HUES64 (cell line): ENCODE measurements around the gene TSPAN15.

Source experiments
- H3K27ac ChIP-seq: 2 replicates; pipeline ENCODE4 v1.7.0; 2013; ENCODE audit warnings: low read depth, low read length, inconsistent platforms
- H3K27me3 ChIP-seq: 2 replicates; pipeline ENCODE4 v1.6.1; 2013; ENCODE audit warnings: mild to moderate bottlenecking, low read length; ENCODE audit not compliant: insufficient read depth
- H3K36me3 ChIP-seq: 2 replicates; pipeline ENCODE4 v1.6.1; 2013; ENCODE audit warnings: mild to moderate bottlenecking, low read length; ENCODE audit not compliant: insufficient read depth
- H3K4me1 ChIP-seq: 2 replicates; pipeline ENCODE4 v1.6.1; 2013; ENCODE audit warnings: mild to moderate bottlenecking, low read length, moderate library complexity; ENCODE audit not compliant: insufficient read depth
- H3K4me3 ChIP-seq: 2 replicates; pipeline ENCODE4 v1.5.1; 2013; ENCODE audit warnings: mild to moderate bottlenecking, low read length, moderate library complexity
- H3K9ac ChIP-seq: 2 replicates; pipeline ENCODE4 v1.6.1; 2013; ENCODE audit warnings: mild to moderate bottlenecking, low read depth, low read length
- H3K9me3 ChIP-seq: 2 replicates; pipeline ENCODE4 v1.6.1; 2013; ENCODE audit warnings: low read depth, low read length; ENCODE audit not compliant: insufficient read depth
- WGBS: fragments of 150-250, 120-280 bp; methylation state at CpG from one replicate; pipeline ENCODE4 v1.1.7; 2013; ENCODE audit warnings: missing lambda C conversion rate; 5-methylcytosine and 5-hydroxymethylcytosine counted together

Gene TSPAN15

DNA sequence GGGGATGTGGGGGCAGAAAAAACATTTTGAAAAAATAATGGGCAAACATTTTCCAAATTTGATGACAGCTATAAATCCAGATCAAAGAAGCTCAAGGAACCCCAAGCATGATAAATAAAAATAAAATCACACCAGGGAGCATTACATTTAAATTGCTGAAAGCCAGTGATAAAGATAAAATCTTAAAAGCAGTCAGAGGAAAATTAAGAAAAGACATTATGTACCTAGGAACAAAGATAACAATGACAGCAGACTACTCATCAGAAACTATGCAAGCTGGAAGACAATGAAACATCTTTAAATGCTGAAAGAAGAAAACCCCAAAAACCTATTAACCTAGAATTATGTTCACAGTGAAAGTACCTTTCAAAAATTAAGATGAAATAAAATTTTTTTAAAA, 98.7 kb downstream of the TSPAN15 start:
- H3K27me3 ChIP-seq = 0 out of 2 replicates have a peak, but pooled peaks cover 3% of the 10 kb centered on the region
- H3K9me3 ChIP-seq = peaks cover 24% of the 10 kb centered on the region
- H3K36me3 ChIP-seq = no peaks in the 10 kb centered on the region
- H3K27ac ChIP-seq = no peak overlapping the region
- no peak overlapping the region for H3K4me3 ChIP-seq
- H3K4me1 ChIP-seq = no peaks in the 10 kb centered on the region
- no peak overlapping the region for H3K9ac ChIP-seq

GRCh38 chr10:69552268-69552667, 101.0 kb downstream of the TSPAN15 start:
- H3K4me1 ChIP-seq = no peaks in the 10 kb centered on the region
- no peaks in the 10 kb centered on the region for H3K36me3 ChIP-seq
- no peak overlapping the region for H3K4me3 ChIP-seq
- H3K9ac ChIP-seq = no peak overlapping the region
- H3K27ac ChIP-seq = no peak overlapping the region
- 8% methylated on average over 1 of the region's 1 CpG for WGBS
- 0 out of 2 replicates have a peak, but pooled peaks cover 5% of the 10 kb centered on the region for H3K27me3 ChIP-seq
- H3K9me3 ChIP-seq = peaks cover 24% of the 10 kb centered on the region

DNA sequence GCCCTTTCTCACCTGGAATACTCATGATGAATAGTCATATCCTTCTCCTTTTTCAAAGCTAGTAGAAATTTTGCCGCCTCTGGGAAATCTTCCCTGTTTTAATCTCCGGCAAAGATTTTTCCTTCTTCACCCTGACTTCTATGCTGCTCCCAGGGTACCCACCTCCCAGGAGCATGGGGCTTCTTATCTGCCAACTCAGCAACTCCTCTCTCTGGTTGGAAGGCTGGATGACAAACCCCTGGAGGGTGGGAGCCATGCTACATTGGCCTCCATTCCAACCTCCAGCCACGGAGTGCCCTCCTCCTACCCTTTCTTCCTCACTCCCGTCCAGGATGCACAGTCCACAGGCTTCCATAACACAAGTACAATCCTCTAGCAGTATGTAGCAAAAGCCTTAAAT, 102.1 kb downstream of the TSPAN15 start:
- no peaks in the 10 kb centered on the region for H3K36me3 ChIP-seq
- H3K4me3 ChIP-seq = no peak overlapping the region
- WGBS = 89% methylated on average over 4 of the region's 4 CpGs

GRCh38 chr10:69554611-69555010, 103.3 kb downstream of the TSPAN15 start:
- Histone ChIP-seq H3K9me3 (peaks cover 13% of the 10 kb centered on the region), H3K9ac (no peak overlapping the region), H3K36me3 (no peaks in the 10 kb centered on the region), H3K4me1 (0 out of 2 replicates have a peak, but pooled peaks cover 6% of the 10 kb centered on the region), H3K27me3 (peaks cover 13% of the 10 kb centered on the region), H3K27ac (no peak overlapping the region), H3K4me3 (no peak overlapping the region)
- 73% methylated on average over 5 of the region's 6 CpGs for WGBS

More for the DNA sequence above, 102.1 kb downstream of the TSPAN15 start:
- Histone ChIP-seq H3K9me3 (peaks cover 24% of the 10 kb centered on the region), H3K4me1 (no peaks in the 10 kb centered on the region), H3K27me3 (0 out of 2 replicates have a peak, but pooled peaks cover 5% of the 10 kb centered on the region), H3K27ac (no peak overlapping the region), H3K9ac (no peak overlapping the region)
